Esophagus muscularis mucosa (tissue), 3 donors: ENCODE measurements around the gene ANXA6.

Experiments used
- CTCF ChIP-seq, 3 experiments: fragments of 200-600 bp in 2 of 3; fragments of 450-650 bp in 1 of 3; sonication (generic) in 2 of 3; IDR thresholded peaks; one replicate each; pipeline ENCODE4 v1.5.1; 2017 to 2019; ENCODE audit warnings: antibody characterized with exemption in 3 of 3, mild to moderate bottlenecking in 2 of 3, moderate library complexity in 1 of 3
- POLR2AphosphoS5 ChIP-seq, 2 donors: sonication (generic); formaldehyde crosslinking; IDR thresholded peaks; one replicate each; pipeline ENCODE4 v1.6.1; 2017; ENCODE audit warnings: antibody characterized with exemption in 2 of 2

DNA sequence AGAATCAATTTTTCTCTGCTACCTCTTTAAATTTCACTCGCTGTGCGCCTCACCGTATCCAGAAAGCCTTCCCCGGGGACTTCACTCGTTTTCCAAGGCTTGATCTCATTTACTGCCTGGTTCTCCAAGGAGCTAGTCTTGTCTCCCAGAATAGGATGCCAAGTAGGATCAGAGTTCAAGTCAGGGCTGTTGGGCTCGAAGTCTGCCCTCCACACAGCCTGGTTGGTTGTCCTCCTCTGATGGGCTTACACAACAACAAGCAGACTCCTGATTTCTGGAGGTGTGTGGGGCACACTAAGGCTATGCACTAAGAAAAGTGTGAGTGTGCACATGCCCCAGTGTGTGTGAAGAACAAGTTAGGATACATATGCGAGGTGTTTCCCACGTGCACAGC is 62.7 kb downstream of the ANXA6 start:
- no peak for TF ChIP-seq CTCF (IDR thresholded peaks at IDR 0.05)
- no peak for TF ChIP-seq POLR2AphosphoS5 (IDR thresholded peaks at IDR 0.05)
